GM19372 (cell line): ENCODE measurements around the gene NNMT.

Source experiments
- ATAC-seq: cut with Tn5 transposase; IDR thresholded peaks from one replicate; pipeline ENCODE4 v1.9.1; 2021; ENCODE audit warnings: mild to moderate bottlenecking, low read depth, moderate library complexity; ENCODE audit not compliant: unreplicated experiment

Gene NNMT

DNA sequence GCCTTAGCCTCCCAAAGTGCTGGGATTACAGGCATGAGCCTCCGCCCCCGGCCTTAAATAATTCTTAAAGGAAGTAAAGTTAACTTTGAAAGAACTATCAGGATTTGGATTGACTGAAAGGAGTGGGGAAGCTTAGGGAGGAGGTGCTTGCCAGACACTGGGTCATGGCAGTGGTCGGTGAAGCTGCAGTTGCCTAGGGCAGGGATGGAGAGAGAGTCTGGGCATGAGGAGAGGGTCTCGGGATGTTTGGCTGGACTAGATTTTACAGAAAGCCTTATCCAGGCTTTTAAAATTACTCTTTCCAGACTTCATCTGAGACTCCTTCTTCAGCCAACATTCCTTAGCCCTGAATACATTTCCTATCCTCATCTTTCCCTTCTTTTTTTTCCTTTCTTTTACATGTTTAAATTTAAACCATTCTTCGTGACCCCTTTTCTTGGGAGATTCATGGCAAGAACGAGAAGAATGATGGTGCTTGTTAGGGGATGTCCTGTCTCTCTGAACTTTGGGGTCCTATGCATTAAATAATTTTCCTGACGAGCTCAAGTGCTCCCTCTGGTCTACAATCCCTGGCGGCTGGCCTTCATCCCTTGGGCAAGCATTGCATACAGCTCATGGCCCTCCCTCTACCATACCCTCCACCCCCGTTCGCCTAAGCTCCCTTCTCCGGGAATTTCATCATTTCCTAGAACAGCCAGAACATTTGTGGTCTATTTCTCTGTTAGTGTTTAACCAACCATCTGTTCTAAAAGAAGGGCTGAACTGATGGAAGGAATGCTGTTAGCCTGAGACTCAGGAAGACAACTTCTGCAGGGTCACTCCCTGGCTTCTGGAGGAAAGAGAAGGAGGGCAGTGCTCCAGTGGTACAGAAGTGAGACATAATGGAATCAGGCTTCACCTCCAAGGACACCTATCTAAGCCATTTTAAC lies at the start of gene NNMT:
NNMT (plus strand) TSS at position 724 of the 929 bp plus-strand sequence; CDS start at position 882, 158 bp downstream.
- no peak for ATAC-seq

DNA sequence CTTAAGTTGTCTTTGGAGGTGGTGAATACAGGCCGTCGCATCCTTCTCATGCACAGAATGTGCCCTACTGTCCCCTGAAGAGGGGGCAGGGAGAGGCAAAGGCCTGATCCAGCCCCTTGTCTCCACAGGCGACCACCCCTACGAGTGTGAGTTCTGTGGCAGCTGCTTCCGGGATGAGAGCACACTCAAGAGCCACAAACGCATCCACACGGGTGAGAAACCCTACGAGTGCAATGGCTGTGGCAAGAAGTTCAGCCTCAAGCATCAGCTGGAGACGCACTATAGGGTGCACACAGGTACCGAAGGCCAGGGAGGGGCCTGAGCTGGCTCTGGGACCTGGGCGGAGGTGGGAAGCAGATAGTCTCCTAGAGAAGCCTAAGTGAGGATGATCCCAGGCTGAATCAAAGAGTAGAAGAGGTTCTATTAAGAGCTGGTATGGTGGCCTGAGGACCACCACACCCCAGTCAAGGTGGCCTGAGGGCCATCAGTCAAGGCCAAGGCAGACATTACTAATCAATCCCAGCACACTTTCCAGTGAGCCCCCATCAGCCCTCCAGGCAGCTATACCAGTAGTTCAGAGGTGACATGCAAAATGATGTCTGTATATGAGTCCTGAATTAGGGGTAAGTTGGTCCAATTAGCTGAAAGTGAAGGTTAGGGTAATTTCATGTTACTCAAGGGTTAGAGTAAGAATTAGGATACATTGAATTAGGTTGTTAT lies 49.0 kb upstream of the NNMT start:
- no peak for ATAC-seq

DNA sequence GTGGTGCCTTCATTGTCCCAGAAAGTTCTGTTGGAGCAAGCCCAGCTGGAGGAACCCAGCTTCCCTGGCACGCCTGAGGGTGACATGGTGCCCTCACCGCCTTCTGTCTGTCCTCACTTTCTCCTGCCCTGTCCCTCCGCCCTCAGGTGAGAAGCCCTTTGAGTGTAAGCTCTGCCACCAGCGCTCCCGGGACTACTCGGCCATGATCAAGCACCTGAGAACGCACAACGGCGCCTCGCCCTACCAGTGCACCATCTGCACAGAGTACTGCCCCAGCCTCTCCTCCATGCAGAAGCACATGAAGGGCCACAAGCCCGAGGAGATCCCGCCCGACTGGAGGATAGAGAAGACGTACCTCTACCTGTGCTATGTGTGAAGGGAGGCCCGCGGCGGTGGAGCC lies 46.0 kb upstream of the NNMT start:
- no peak for ATAC-seq

DNA sequence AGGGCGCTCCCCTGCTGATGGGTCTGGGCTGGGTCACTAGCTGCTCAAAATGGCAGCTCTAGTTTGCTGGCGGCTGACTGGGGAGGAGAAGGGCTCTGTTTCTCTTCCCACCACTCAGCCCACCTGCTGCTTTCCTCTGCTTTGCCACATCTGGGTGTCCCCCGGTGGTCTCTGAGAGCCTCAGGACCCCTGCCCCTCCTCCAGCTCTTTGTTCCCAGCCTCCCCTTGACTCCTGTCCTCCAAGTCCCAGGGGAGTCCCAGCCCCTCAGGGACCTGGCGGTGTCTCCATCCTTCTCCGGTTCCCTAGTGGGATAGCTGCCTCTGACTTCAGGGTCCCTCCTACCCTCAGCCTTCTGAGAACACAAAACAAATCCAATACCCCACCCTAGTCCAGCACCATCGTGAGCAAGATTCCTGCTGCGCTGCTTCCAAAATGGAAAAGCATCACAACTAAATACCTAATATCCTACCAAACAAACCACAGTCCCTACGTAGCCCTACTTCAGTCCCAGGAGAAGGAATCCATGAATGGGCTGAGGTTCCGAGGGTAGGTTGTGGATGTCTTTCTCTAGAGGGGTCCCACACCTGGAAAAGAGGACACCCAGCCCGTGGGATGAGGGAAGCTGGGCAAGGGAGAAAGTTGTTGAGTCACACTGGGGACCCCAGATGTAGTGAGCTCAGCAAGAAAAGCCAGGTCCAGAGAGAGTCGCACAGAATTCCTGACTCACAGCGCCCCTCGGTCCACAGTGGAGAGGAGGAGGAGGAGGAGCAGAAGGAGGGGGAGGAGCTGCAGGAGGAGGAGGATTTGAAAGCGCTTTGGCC lies 45.0 kb upstream of the NNMT start:
- ATAC-seq = no peak

DNA sequence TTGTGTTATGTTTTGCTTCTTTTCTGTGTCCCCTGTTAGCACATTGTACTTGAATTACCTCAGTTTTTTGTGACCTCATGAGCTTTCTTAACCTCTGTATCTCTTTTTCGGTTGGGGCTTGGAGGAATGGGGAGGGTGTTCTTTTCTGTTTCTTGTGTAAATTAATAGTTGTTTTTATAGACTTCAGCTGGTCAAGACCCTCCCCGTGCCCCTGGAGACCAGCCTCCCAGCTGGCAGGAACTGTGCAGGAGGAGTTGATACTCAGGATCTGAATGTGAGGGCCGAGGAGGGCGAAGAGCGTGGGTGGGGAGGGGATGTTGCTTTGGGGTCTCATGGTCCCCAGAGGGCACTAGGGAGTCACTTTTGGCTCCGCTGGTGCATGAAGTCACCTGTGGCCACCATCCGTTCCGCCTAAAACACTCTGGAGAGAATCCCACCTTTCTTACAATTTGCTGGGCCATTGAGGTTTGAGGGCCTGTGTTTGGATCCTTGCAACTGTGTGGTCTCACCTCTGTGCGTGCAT lies 44.3 kb upstream of the NNMT start:
- no peak for ATAC-seq

DNA sequence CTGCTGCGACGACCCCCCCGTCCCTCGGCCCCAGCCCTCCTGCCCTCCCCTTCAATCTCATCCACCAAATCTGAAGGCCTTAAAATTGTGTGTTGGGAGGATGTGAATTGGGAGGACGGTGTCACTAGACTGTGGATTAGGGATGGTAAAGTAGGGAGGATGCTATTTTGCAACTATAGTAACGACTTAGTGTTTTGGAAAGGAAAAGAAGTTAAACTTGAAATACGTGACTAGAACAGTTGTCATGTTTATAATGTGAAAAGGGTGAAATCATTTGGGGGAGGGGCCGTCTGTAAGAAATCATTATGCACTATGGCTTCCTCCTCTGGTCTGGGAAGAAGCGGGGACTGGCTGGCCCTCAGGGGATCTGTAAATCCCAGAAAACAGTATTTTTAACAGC lies 43.4 kb upstream of the NNMT start:
- ATAC-seq = no peak

DNA sequence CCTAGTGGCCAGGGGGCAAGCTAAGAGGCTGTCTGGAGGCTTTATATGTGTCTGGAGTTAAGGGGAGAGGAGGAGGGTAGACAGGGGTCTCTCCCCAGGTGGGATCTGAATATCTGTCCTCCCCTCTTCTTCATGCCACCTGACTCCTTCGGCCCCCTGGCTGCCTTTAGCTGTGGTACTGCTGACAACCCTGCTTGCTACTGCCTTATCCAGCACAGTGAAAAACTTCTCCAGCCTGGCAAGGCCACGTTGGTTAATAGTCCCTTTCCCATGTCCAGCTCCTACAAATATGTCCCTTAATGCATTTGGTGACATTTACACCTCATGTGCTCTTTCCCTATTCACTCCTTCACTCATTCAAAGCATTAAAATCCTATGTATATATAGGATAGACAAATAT lies 42.4 kb upstream of the NNMT start:
- no peak for ATAC-seq

DNA sequence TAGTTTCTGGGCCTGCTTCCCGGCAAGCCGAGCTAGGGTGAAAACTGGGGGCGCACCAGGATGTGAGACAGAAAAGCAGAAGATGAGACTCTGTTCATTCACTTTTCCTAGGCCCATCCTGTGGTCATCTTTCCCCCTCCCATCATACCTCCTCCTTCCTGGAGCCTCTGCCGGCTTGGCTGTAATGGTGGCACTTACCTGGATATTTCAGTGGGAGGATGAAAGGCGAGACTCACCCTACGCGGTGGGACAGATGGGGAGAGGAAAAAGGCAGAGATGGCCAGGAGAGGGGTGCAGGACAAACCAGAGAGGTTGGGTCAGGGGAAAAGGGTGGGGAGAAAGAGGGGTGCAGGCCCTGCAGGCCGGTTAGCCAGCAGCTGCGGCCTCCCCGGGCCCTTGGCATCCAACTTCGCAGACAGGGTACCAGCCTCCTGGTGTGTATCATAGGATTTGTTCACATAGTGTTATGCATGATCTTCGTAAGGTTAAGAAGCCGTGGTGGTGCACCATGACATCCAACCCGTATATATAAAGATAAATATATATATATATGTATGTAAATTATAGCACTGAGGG lies 41.5 kb upstream of the NNMT start:
- ATAC-seq = no peak

DNA sequence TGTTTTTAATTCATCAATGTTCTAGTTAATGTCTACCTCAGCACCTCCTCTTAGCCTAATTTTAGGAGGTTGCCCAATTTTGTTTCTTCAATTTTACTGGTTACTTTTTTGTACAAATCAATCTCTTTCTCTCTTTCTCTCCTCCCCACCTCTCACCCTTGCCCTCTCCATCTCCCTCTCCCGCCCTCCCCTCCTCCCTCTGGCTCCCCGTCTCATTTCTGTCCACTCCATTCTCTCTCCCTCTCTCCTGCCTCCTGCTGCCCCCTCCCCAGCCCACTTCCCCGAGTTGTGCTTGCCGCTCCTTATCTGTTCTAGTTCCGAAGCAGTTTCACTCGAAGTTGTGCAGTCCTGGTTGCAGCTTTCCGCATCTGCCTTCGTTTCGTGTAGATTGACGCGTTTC lies 40.9 kb upstream of the NNMT start:
- no peak for ATAC-seq

DNA sequence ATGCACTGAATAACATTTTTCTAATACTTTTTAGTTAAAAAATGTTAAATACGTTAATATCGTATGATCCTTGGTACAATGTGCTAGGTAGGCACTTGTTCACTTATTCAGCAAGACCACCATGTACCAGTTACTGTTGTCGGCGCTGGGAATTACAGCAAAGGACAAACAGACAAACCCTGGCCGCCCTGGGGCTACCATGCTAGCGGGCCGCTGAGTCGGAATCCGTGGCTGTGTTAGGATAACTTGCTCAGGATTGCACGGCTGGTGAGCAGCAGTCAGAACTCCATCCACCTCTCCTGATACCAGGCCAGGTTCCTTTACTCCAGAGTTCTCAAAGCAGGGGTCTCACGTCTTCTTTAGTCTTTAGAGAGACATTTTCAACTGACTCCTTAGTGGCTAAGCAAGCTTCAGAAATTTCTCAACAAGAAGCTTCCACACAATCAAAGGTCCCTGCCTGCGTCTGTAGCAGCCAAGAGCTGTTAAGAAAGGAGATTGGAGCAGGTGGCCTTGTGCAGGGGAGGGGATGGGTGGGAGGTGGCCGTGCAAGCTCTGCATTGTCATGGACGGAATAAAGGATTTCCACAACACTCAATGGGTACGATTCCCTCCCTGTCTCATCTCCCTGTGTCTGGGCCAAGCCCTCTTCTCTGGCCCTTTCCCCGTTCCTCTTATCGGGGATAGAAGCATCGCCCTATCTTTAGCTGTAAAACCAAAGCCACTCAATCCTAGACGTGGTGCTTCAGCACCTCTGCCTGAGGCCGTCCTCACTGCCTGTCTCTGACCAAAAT lies 39.8 kb upstream of the NNMT start:
- ATAC-seq = no peak

DNA sequence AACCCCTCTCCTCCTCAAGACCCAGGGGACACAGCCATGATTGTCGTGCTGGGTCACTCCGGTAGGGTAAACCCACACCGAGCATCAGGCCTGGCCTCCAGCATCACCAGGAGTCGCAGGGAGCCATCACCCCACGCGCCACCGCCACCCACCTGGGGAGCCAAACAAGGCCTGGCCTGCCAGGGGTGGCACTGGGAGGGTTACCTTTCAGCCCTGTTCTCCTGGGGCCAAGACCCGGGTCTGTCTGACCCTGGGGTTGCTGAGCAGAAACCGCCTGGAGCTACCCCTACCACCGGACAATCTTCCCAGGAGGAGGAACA lies 39.3 kb upstream of the NNMT start:
- no peak for ATAC-seq

DNA sequence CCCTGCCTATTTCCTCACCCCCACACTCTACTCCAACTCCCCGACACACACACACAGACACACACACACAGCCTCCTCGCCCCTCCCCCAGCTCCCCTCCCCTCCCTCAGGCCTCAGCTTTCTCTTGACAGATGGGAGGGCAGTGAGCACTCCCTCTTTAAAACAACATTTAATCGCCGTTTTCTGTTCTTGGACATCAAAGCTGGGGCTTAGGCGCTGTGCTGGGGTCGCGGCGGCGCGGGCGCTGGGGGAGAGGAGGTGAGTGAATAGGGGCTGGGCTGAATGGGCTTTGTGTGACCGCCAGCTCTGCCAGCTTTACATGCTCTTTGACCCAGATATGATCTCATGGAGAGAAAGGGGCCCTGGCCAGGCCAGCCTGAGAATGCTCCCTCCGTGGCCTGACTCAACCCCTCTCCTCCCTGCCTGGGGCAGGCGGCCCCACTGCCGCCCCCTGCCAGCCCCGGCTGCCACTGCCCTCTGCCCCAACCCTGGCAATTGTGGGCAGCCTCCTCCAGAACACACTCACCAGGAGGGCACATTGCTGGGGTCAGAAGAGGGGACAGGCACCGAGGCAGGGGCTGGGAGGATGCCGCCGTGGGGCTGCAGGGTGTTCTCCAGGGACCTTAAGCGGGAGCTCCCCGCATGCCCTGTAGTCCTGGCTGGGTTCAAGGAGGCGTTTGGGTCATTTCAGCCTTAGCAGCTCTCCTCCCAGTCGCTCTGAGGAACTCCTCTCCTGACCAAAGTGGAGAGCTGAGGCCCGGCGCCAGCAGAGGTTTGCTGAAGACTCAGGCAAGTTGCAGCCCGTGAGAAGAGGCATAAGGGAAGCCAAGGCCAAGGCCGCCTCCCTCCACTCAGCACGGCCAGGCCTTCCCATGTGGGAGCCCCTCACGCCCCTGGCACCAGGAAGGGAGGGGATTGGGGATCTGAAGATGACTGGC lies 38.3 kb upstream of the NNMT start:
- ATAC-seq = no peak

DNA sequence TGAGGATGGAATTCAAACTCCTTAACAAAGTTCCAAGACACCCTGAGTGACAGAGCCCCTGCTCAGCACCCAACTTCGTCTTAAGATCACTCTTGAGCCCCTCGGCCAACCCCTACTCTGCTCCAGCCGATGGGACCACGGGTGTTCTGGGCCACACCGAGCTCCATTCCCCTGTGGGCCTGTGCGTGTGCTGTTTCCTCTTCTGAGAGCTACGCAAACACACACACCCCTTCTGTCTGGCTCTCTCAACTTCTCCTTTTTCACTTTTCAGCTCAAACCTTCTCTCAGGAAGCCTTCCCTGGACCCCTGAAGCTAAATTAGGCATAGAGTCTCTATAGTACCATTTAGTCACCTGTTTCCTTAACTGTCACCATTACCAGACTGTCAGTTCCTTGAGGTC lies 37.5 kb upstream of the NNMT start:
- ATAC-seq = no peak

DNA sequence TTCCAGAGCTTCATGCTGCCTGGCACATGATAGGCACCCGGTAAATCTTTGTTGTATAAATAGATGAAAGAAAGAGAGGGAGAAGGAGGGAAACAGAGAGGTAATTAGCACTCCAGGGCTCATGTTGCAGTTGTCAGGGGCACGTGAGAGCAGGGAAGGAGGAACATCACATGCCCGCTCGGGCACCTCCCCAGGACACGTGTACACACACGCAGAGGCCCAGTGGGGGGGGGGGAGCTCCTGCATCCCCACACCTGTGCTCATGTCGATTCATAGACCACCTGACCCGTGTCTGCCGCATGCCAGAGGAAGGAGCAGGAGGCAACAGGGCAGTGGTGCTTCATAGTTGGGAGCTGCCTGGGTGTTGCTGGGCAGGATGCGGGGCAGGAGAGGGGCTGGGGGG lies 37.1 kb upstream of the NNMT start:
- ATAC-seq = no peak

DNA sequence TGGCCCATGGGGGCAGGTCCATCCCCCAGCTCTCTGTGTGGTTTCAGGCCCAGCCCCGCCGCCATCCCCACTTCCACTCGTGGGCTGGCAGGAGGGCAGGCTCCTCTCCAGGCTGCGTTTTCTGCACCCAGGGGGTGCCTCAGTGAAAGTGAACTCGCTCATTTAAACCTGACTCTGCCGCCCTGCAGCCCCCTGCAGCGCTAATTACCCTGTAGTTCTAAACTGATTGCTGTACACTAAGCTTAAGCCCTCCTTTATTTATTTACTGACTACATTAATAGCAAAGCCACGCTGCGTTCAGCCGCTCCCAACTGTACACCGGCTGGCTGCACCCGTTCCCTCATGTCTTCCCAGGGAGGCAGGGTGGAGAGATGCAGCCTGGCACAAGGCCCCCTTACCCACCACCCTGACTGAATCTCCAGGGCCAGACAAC lies 36.6 kb upstream of the NNMT start:
- no peak for ATAC-seq

DNA sequence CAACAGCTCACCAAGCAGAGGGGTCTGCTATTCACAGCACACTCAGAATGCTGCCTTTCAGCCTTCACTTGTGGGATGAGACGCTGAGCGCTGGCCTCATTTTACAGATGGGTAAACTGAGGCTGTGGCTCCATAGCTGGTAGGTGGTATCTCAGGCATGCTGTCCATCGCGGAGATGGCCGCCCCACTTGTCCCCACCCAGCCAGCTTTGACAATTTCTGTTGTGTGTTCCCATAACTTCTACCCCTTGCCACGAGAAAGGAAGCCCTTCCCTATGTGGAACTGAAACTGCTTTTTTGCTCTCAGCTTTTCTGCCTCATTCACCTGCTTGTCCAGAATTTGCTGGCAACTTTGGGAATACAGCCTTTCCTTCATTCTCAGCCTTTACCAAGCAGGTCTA lies 36.1 kb upstream of the NNMT start:
- ATAC-seq = no peak

DNA sequence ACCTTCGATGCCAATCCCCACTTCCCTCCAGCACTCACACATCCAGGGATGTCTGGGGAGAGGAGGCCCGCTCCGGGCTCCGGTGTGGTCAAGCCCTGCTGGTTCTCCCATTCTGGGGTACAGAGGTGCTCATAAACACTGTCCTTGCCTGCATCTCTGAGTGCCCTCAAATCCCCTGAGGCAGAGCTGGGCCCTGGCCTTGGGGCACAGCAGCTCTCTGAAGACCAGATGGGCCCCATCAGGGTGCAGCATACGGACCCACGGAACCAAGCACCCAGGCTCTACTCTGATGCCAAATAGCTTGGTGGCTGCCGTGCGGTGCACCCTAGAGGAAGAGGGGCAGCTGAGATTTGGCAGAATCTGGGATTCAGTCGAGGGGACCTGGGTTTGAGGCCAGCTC lies 35.7 kb upstream of the NNMT start:
- no peak for ATAC-seq

DNA sequence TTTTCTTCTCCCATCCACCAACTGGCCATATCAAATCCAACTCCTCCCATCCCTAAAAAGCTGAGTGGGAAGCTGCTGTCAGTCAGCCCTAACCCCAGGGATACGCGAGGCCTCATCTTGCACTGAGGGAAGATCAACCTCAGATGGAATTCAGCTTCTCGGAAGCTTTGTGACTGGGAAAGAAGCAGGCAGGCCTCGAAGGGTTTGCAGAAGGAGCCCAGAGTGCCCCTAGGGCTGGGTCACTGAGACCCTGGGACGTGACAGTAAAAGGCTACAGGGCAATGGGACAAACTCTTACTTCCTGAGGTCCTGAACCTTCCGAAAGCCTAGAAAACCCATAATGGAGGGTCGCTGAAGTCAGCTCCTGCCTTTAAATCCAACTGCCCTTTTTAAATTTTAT lies 34.4 kb upstream of the NNMT start:
- no peak for ATAC-seq
